ENCODE results near the gene KCTD14. TPM values are rescaled to one million over a fixed set of nuclear protein-coding genes. Genes with fewer than 3 reads are reported as not detected.
A peak's percentile ranks its signal among the peaks of the same experiment; 100 is the strongest.
"Not testable (repeated sequence)": the region's sequence is repeated elsewhere in the genome, so short reads cannot be mapped to it uniquely, and the experiment has no call there.

The KCTD14 gene
- total RNA-seq, 1 experiment from 2014 or later, result not detected

GRCh38 chr11:78034623-78035022, 11.5 kb upstream of the KCTD14 start:
- DNase-seq (ENCODE audit: low read depth, low spot score), result no peak
- in situ Hi-C loops (cut with HindIII; ENCODE audit: low pct_unique_long_range_greater_than_20kb, low sequenced_read_pairs), result no loop called here

DNA sequence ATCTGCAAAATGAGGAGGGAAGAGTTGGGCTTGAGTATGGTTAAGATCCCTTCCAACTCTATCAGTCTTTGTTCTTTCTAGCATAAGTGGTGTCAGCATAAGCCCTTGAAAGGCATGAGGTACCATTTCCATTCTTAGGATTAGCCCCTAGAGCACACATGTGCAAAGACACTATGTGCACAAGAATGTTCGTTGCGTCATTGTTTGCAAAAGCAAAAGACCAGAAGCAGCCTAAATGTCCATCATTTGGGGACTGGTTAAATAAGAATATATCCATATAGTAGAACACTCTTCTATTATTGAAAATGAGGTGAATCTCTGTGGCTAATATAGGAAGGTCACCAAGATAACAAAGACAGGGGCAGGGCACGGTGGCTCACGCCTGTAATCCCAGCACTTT, 10.0 kb upstream of the KCTD14 start:
- DNase-seq (ENCODE audit: low read depth, low spot score), result no peak
- in situ Hi-C loops (cut with HindIII; ENCODE audit: low pct_unique_long_range_greater_than_20kb, low sequenced_read_pairs), result no loop called here

GRCh38 chr11:78032090-78032489, 9.0 kb upstream of the KCTD14 start:
- in situ Hi-C loops (cut with HindIII; ENCODE audit: low pct_unique_long_range_greater_than_20kb, low sequenced_read_pairs), result no loop called here

GRCh38 chr11:78031629-78032028, 8.6 kb upstream of the KCTD14 start:
- DNase-seq (ENCODE audit: low read depth, low spot score), result peak; percentile 28

More at GRCh38 chr11:78032090-78032489, 9.0 kb upstream of the KCTD14 start:
- no peak for DNase-seq (ENCODE audit: low read depth, low spot score)

DNA sequence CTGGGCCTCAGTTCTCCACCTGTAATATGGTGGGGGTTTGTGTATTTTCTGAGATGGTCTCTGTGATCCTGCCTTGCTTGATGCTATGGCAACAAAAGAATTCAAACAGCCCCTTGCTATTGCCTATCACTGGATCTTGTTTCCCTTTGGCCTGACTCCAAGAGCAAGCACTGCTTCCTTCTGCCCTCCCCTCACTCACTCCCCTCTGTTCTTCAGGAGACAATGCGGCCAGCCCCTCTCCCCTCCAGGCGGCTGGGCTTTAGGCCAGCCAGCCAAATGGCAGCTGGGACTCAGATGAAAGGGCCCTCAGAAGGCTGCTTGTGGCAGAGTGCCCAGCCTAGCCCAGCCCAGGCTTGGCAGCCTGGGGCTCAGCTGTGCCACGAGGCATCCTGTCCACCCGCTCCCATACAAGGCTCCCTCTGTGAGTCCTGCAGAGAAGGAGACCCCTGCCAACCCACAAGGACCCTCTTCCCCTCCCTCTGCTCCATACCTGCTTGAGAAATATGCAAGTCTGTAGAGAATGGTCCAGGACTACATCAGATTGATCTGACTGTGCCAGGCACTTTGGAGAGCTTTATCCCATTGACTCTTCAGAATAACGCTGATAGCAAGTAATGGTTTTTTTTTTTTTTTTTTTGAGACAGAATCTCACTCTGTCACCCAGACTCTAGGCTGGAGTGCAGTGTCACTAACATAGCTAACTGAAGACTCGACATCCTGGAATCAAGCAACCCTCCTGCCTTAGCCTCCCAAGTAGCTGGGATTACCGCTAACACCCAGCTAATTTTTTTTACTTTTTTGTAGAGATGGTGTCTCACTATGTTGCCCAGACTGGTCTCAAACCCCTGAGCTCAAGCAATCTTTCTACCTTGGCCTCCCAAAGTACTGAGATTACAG, 7.6 kb upstream of the KCTD14 start:
- peak; percentile 94 for DNase-seq (ENCODE audit: low read depth, low spot score)
- in situ Hi-C loops (cut with HindIII; ENCODE audit: low pct_unique_long_range_greater_than_20kb, low sequenced_read_pairs), result no loop called here

More at GRCh38 chr11:78031629-78032028, 8.6 kb upstream of the KCTD14 start:
- in situ Hi-C loops (cut with HindIII; ENCODE audit: low pct_unique_long_range_greater_than_20kb, low sequenced_read_pairs), result no loop called here

GRCh38 chr11:78028423-78028822, 5.3 kb upstream of the KCTD14 start:
- DNase-seq (ENCODE audit: low read depth, low spot score); in situ Hi-C loops (cut with HindIII; ENCODE audit: low pct_unique_long_range_greater_than_20kb, low sequenced_read_pairs): not testable (repeated sequence)

GRCh38 chr11:78027759-78028158, 4.7 kb upstream of the KCTD14 start:
- no peak for DNase-seq (ENCODE audit: low read depth, low spot score)
- in situ Hi-C loops (cut with HindIII; ENCODE audit: low pct_unique_long_range_greater_than_20kb, low sequenced_read_pairs), result no loop called here

DNA sequence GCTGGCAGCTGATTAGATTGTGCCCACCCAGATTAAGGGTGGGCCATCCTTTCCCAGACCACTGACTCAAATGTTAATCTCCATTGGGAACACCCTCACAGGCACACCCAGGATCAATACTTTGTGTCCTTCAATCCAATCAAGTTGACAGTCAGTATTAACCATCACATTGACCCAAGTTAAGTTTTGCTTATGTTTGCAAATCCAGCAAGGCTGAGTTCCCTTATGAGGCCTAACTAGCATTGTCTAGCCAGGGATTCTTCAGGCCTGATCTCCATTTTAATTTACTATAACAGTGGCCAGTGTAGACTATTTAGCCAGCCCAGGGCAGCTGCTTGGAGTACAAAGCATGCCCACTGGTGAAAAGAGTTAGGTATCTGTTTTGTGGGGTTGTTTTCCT, 2.3 kb upstream of the KCTD14 start:
- DNase-seq (ENCODE audit: low read depth, low spot score), result no peak
- in situ Hi-C loops (cut with HindIII; ENCODE audit: low pct_unique_long_range_greater_than_20kb, low sequenced_read_pairs), result no loop called here

- in situ Hi-C loops (cut with HindIII; ENCODE audit: low pct_unique_long_range_greater_than_20kb, low sequenced_read_pairs), result no loop called here
- no peak for DNase-seq (ENCODE audit: low read depth, low spot score)
Measured at GRCh38 chr11:78023426-78023825, 350 bp upstream of the KCTD14 start.

DNA sequence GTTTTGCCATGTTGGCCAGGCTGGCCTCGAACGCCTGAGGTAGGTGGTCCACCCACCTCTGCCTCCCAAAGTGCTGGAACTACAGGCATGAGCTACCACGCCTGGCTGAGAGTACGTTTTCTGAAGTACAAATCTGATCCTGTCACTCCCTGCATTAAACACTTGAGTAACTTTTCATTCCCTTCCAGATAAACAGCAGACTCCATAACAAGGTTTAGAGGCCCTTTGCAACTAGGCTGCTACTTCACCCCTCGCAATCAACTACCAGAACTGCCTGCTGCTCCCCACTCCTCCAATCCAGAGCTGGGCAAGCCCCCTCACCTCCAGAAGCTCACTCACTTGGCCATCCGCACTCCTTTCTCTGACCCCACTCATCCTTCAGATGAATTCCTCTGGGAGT, 1.5 kb downstream of the KCTD14 start:
- no peak for DNase-seq (ENCODE audit: low read depth, low spot score)
- in situ Hi-C loops (cut with HindIII; ENCODE audit: low pct_unique_long_range_greater_than_20kb, low sequenced_read_pairs), result no loop called here

GRCh38 chr11:78020246-78020645, 2.8 kb downstream of the KCTD14 start:
- in situ Hi-C loops (cut with HindIII; ENCODE audit: low pct_unique_long_range_greater_than_20kb, low sequenced_read_pairs), result no loop called here
- DNase-seq (ENCODE audit: low read depth, low spot score), result no peak

GRCh38 chr11:78019808-78020207, 3.3 kb downstream of the KCTD14 start:
- in situ Hi-C loops (cut with HindIII; ENCODE audit: low pct_unique_long_range_greater_than_20kb, low sequenced_read_pairs), result no loop called here
- no peak for DNase-seq (ENCODE audit: low read depth, low spot score)

DNA sequence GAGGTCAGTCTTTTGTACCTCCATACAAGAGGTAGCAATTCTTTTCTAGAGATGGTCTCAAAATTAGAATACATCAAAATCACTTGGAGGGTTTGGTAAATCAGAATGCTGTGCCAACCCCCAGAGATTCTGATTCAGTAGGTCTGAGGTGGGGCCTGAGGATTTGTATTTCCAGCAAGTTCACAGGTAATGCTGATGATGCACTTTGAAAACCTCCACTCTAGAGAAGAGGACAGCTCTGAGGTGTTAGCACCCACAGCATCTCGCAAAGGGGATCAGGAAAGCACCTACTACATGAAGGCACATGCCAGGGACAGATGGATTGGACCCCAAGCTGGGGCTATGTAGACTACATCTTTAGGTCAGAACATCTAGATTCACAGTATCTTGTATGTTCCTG, 7.2 kb downstream of the KCTD14 start:
- in situ Hi-C loops (cut with HindIII; ENCODE audit: low pct_unique_long_range_greater_than_20kb, low sequenced_read_pairs), result no loop called here
- no peak for DNase-seq (ENCODE audit: low read depth, low spot score)

GRCh38 chr11:78014937-78015520, 8.0 kb downstream of the KCTD14 start:
- in situ Hi-C loops (cut with HindIII; ENCODE audit: low pct_unique_long_range_greater_than_20kb, low sequenced_read_pairs), result not testable (repeated sequence)
- peak; percentile 15 for DNase-seq (ENCODE audit: low read depth, low spot score)

- peak; percentile 43 for DNase-seq (ENCODE audit: low read depth, low spot score)
Measured at GRCh38 chr11:78011301-78011700, 11.8 kb downstream of the KCTD14 start.

DNA sequence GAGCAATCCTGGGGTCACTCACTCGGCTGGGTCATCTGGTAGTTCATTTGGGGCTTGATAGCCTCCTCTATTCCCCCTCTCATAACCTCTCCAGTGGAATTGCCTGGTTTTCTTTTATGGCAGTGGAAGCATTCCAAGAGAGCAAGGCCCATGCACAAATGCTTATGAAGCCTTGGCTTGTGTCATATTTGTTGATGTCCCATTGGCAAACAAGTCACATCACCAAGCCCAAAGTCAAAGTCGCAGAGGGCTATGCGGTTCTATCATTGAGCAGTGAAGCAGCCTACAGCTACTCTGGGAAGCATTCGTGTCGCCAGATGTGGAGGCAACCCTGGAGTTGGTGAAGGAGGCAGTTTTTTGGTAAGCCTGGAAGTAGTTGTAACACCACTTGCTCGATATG, 12.3 kb downstream of the KCTD14 start:
- in situ Hi-C loops (cut with HindIII; ENCODE audit: low pct_unique_long_range_greater_than_20kb, low sequenced_read_pairs), result no loop called here
- DNase-seq (ENCODE audit: low read depth, low spot score), result no peak

More at GRCh38 chr11:78011301-78011700, 11.8 kb downstream of the KCTD14 start:
- in situ Hi-C loops (cut with HindIII; ENCODE audit: low pct_unique_long_range_greater_than_20kb, low sequenced_read_pairs), result no loop called here

GRCh38 chr11:78010304-78010703, 12.8 kb downstream of the KCTD14 start:
- no peak for DNase-seq (ENCODE audit: low read depth, low spot score)
- in situ Hi-C loops (cut with HindIII; ENCODE audit: low pct_unique_long_range_greater_than_20kb, low sequenced_read_pairs), result no loop called here

DNA sequence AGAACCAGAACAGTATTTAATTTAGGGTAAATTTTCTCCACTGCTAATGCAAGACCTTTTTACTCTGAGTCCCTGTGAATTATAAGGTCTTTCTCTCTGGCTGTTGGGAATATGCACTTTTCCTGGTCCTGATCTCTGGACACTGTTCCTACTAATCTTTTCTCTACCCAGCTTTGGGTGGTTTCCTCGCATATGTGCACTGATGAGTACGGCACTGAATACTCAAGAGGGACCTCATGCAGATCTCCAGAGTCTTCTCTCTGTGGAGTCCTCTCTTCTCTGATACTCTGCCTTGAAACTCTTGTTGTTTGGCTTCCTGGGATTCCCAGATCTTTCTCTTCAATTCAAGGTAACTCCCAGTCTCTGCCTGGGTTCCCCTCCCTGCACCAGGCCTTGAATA, 14.0 kb downstream of the KCTD14 start:
- in situ Hi-C loops (cut with HindIII; ENCODE audit: low pct_unique_long_range_greater_than_20kb, low sequenced_read_pairs), result no loop called here

GRCh38 chr11:78000193-78000592, 22.9 kb downstream of the KCTD14 start:
- in situ Hi-C loops (cut with HindIII; ENCODE audit: low pct_unique_long_range_greater_than_20kb, low sequenced_read_pairs), result no loop called here
- peak; percentile 80 for DNase-seq (ENCODE audit: low read depth, low spot score)

More for the DNA sequence above, 14.0 kb downstream of the KCTD14 start:
- no peak for DNase-seq (ENCODE audit: low read depth, low spot score)

Data from SK-MEL-5 (cell line).